GM21423 (cell line): ENCODE measurements around the gene CER1.
"Not testable (repeated sequence)": the region's sequence is repeated elsewhere in the genome, so short reads cannot be mapped to it uniquely, and the experiment has no call there.

Experiments used
- ATAC-seq: cut with Tn5 transposase; IDR thresholded peaks from one replicate; pipeline ENCODE4 v1.9.1; 2021; ENCODE audit warnings: mild to moderate bottlenecking, moderate library complexity; ENCODE audit not compliant: unreplicated experiment

CER1 gene

DNA sequence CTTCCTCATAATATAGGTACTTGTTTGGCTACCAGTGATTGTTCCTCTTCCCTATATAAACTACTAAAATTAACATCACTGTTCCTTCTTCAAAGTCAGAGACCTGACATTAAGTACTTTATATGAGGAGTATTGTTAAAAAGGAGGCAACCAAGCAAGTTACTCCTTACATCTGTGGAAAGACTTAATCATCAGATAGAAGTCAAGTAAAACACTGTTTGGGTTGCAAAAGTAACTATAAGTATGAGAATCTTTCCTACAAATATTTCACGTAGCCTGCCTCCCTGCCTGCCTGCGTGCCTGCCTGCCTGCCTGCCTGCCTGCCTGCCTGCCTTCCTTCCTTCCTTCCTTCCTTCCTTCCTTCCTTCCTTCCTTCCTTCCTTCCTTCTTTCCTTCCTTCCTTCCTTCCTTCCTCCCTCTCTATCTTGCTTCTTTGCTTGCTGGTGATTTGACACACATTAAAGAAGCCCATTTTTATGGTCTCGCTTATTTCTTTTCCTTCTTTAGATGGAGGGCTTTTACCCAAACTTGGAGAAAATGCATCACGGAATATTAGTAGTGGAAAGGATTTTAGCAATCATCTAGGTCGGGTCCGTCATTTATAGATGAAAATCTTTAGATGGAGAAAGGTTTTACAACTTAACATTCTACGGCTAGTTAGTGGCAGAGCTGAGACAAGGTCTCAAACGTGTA lies 3.2 kb downstream of the CER1 start:
- ATAC-seq = no peak

DNA sequence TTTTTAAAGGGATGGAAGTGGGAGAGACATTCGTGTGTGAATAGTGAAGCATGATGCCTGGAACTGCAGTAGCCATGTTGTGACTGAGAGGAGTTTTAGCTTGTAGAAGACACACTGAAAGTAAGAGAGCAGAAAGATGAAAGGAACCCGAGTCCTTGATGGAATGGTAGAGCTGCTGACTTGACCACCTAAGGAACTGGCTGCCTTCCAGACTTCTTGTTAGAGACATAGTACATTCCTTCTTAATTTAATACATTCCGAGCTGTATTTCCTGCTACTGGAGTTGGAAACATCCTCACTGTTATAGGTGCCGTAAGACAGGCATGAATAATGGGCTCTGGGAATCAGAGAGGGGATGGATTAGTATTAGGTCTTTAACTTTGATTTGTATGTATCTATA lies 7.4 kb downstream of the CER1 start:
- ATAC-seq = no peak

DNA sequence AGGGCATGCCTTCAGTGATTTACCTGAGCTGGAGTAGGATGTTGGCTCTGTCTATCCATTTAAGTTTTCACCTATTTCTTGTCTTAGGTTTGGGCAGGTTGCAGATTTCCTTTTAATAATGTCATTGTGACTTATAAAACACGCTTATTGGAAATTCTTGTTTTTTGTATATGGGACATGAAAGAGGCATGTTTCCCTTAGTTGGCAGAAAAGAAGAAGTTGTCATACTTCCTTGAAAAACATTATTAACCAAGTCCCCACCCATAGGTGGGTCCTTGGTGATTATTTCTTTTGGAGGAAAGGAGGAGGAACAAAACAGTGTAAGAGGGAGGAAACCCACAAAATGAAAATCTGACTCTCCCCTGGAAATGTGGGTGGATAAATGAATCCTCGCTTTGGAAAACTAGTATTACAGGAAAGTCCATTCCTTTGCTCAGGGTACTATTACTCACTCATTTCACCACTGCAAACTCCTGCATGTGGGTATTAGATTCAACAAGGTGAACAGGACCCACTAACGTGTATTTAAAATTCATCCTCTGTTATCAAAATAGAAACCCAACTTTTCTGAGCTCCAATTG lies 9.3 kb downstream of the CER1 start:
- ATAC-seq = no peak

DNA sequence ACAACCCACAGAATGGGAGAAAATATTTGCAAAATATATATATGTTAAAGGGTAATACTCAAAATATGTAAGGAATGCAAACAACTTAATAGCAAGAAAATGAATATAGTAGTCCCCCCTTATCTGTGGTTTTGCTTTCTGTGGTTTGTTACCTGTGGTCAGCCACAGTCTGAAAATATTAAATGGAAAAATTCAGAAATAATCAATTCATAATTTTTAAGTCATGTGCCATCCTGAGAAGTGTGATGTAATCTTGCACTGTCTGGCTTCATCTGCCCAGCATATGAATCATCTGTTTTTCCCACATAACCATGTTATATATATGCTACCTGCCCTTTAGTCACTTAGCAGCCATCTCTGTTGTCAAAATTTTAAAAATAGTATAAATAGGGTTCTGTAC lies 11.7 kb downstream of the CER1 start:
- ATAC-seq = no peak

DNA sequence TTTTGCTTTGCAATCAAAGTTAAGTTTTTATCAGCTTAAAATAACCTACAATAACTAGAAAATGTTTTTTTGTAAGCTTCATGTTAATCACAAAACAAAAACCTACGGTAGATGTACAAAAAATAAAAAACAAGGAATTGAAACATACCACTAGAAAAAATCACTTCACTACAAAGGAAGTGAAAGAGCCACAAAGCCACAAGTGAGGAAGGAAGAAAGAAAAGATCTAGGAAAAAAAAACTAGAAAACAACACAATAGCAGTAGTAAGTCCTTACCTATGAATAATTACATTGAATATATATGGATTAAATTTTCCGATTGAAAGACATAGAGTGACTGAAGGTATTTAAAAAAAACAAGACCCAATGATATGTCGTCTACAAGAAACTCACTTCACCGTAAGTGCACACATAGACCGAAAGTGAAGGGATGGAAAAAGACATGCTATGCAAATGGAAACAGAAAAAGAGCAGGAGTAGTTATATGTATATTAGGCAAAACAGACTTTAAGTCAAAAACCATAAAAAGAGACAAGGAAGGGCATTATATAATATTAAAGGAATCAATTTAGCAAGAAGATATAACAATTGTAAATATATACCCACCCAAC lies 15.9 kb downstream of the CER1 start:
- peak; percentile 64 for ATAC-seq

DNA sequence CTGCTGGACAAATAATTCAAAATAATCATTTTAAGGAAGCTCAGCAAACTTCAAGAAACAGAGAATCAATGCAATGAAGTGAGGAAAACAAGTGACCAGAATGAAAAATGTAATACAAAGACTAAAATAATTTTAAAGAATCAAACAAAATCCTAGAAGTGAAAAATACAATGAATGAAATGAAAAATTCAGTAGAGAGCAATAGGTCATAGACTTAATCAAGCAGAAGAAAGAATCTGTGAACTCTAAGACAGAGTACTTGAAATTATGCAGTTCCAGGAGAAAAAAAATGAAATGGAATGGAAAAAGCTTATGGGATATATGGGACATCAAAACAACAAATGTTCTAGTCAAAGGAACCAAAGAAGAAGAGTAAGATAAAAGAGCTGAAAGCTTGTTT lies 17.5 kb downstream of the CER1 start:
- no peak for ATAC-seq

DNA sequence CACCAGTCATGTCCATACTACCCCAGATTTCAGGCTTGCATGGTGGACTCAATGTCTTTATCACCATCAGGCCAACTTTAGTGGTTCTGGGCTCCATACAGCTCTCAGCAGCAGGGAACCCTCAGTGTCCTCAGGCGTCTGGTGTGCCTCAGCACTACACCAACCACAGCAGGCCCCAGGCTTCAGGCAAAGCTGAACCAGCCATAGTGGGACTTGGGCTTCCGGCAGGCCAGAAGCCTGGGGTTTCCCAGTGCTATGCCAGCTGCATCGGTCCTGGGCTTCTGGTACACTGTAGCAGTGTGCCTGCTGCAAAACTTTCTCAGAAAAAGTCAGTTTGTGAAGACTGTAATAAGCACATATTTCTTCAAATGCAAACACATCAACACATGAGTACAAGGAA lies 18.3 kb downstream of the CER1 start:
- no peak for ATAC-seq

DNA sequence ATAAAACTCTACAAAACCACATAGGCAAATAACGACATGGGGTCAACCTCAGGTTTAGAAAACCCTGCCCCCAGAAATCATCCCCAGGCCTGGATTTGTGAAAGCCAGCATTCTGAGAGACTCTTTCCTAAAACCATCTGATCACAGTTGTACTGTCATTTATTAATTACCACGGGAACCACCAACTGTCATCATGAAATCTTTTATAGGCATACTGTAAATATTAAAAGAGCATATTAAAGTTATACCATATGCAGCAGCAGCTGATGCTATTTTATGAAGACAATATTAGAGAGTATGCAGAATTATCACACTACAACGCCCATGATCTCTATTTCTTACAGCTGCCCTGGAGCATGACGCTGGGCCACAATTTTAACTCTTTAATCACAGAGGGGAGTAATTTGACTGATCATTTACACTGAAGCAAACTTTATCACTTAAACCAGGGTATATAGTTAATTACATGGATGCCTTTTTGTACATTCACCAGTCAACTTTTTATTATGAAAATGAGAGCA lies 20.3 kb downstream of the CER1 start:
- no peak for ATAC-seq

DNA sequence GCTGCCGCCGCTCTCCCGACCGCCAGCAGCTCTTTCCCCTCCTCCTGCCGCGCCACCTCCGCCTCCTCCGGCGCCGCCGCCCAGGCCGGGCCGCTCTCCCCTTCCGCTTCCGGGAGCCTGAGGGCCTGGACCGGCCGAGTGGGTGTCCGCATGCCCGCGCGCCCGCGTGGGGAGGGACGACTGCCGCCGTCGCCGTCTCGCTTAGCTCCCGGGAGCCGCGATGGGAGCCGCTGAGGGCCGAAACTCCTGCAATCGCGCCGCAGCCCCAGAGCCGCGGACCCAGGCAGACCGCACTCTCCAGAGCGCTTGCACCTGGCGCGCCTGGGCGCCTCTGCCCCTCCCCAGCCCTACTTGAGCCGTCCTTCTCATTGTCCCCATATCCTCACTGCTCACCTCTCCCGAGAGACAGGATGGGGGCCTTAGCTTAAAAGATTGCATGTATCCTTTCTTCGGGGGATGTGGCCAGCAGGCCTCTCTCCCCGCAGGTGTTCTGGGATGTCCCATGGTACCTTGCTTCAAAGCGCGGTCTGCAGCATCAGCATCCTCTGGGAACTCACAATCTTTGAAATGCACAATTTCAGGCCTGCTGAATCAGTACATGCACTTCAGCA lies 29.2 kb downstream of the CER1 start, which contains the start of gene ZDHHC21:
TSS of gene ZDHHC21 (minus strand) at position 182 of the 611 bp plus-strand sequence. CDS start 19,092 bp downstream, outside the sequence.
- peak; percentile 78 for ATAC-seq

DNA sequence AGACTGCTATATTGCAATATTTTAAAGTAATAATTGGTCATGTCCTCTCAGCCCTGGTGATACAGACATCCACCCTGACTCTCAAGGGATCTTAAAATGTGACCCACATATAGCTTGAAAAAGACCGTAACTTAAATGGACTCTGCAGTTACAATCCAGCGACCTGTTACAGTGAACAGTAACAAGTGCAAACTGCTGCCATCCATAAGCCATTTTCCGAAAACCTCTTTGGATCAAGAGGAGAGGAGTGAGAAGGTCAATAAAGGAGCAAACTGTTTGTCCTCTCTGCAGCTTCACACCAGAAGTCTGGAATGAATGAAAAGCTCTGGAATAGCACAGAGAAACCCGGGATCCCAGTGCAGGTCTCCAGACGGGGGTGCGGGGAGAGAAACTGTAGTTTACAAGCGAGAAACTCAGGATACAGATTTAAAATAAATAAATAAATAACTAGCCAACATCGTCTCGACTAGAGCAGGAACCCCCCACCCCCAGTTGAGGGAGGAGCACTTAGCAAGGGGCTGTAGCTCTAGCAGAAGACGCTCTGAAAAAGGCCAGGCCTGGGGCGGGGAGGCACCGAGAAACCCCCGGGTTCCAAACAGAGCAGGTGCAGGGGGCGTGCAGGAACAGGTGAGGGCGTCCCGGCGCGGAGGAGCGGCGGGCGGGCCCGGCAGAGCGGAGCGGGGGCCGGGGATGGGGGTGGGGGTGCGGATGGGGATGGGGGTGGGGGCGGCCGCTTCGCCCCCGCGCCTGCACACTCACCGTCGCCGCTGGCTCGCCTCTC lies 29.9 kb downstream of the CER1 start:
- peak; percentile 40 for ATAC-seq

DNA sequence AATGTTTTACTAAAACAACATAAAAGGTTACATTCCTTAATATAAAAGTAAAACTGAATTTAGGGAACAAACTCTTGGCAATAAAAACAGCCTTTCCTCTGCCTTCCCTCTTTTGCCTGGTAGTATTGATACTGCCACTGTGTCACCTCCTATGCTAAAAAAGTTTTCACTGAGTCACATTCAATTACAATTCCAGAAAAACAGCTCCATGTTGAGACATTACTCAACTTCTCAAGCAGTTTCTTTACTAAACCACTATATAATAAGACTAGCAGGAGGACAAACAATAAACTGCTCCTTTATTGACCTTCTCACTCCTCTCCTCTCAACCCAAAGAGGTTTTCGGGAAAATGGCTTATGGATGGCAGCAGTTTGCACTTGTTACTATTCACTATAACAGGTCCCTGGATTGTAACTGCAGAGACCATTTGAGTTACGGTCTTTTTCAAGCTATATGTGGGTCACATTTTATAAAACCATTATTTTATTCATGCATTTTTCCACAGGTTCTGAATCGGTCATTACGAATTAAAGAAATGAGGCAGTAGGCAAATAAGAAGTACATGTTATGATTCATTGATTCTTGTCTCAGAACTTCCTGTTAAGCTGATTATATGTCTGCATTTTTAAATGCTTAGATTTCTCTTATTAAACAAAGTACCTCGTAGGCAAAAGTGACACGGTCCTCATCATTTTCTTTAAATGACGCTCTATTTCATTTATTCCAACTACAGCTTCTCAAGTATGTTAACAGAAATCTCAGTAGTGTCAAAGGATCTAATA lies 31.4 kb downstream of the CER1 start:
- no peak for ATAC-seq

DNA sequence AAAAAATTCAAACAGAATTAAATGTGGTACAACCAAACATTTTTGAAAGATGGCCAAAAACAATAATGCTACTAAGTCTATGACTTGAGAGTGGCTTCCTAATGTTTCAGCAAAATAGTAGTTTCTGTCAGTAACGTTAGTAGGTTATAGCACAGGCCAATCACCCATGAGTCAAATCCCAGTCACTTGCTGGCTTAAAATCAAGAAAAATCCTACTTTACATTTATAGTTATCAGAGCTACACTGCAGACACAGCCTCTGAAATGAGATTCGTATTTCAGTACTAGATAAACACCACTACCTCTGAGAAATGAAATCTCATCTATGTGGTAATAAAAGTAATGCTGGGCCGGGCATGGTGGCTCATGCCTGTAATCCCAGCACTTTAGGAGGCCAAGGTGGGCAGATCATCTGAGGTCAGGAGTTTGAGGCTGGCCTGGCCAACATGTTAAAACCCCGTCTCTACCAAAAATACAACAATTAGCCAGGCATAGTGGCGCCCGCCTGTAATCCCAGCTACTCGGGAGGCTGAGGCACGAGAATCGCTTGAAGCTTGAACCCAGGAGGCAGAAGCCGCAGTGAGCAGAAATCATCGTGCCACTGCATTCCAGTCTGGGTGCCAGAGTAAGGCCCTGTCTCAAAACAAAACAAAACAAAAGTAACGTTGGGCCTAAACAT lies 35.4 kb downstream of the CER1 start:
- no peak for ATAC-seq

DNA sequence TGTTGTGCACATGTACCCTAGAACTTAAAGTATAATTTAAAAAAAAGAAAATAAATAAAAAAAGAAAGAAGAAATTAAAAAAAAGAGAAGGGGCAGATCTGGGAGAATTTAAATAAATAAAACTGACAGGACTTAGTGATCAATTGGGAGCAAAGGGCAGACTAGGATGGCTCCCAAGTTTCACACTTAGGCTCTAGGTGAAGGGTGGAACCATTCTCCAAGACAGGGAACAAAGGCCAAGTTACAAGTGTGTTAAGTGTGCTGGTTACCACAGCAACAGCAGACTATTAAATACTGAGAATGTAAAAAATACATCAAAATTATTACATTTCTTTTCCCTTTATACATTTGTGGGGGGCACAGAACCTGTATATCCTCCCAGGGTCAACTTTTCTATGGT lies 36.4 kb downstream of the CER1 start:
- no peak for ATAC-seq

DNA sequence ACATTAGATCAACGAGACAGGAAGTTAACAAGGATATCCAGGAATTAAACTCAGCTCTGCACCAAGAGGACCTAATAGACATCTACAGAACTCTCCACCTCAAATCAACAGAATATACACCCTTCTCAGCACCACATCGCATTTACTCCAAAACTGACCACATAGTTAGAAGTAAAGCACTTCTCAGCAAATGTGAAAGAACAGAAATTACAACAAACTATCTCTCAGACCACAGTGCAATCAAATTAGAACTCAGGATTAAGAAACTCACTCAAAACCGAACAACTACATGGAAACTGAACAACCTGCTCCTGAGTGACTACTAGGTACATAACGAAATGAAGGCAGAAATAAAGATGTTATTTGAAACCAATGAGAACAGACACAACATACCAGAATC lies 39.9 kb downstream of the CER1 start:
- not testable (repeated sequence) for ATAC-seq

DNA sequence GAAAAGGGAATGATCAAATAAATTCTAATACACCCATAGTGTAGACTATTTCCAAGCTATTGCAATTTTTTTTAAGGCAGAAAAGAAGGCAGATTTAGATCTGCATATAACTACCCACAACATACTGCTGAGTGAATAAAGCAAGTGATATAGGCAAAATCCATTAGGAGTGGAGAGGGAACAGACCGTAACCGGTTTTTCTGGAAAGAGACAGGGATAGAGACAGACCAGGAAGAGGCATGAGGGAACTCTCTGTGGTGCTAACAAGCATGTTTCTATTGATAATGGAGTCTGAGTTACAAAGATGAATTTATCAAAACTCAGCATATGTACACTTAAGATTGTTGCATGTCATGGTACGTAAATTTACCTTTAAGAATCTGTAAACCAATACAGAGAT lies 43.8 kb downstream of the CER1 start:
- no peak for ATAC-seq

DNA sequence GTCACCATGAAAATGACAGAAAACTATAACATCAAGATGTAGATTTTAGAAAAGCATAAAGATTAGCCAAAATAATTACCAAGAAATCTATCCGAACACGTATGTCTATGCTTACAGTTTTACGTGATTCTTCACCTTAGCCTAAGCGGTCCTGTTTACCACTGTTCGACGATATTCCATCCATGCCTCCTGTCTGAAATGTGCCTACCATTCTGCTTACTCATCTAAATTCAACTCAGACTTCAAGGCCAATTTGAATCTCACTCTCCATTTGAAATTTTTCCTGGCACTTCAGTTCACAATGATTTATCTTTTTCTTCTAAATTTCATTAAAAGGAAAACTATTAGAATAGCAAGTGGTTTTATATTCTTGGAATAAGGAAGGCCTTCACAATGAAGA lies 44.7 kb downstream of the CER1 start:
- ATAC-seq = no peak

DNA sequence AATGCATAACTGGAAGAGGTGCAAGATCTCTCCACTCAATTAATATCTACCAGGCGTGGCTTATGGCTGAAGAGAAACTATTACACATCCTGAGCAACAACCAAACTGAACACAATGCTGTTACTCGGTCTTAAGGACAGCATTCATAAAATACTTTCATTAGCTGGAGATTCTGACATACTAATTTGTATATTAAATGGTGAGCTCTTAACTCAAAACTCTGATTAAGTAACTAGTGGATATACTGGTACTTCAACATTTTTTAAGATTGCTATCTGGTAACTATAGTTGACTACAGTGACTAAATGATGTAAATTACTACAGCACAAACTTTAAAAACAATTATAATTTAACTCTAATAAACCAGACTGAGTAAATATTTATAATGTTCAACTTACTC lies 45.1 kb downstream of the CER1 start:
- ATAC-seq = no peak

DNA sequence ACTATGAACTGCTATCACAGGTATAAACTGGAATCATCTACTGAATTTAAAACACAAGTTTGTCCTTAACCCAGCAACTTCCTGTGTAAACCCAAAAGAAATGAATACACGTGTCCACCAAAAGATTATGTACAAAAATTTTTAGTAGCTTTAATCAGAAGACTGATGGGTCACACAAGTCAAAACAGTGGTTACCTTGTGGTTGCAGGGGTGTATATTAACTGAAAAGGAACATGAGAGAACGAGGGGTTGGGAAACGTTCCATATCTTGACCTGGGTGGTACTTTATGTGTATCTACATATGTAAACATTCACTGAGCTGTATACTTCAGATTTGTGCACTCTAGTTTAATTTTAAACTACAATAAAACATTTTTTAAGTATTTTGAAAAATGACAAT lies 47.9 kb downstream of the CER1 start:
- ATAC-seq = peak; percentile 53

DNA sequence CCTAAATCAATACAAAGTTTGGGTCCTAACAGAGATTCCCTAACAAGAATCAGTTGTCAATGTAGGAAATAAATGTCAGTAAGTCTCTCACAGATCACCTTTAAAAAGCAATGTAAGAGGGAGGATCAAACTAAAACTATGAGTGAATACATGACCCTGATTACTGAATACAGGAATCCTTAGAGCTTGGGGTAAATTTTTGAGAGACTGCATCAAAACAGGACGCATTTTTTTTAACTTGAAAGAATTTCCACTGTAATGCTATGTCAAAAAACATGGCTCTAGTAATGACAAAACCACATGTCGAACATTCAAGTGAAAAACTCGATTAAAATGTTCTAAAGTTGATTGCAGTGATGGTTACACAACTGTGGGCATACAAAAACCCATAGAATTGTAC lies 51.2 kb downstream of the CER1 start:
- no peak for ATAC-seq

DNA sequence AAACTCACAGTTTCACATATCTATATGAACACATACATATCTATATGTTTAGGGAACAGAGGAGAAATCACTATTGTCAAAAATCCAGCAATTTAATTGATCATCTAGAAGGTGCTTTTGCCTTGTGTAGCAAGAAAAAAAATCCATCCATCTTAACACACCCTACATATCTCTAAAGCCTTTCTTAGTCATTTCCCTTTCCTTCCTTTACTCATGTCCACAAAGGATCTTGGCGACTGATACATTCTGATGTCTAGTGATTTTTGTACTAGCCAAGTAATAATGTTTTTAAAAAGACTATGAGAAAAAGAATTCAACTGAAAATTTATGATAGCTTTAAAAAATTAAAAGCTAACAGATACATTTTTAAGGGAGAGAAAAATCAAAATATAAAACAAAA lies 51.8 kb downstream of the CER1 start:
- ATAC-seq = no peak
